Keratinocyte (primary cell): ENCODE data around the gene GALNT2. TPM values are rescaled to one million over a fixed set of nuclear protein-coding genes. Genes with fewer than 3 reads are reported as not detected.

Experiments
- DNase-seq: peaks from one replicate; pipeline ENCODE4 v3.0.0-alpha.2; 2011; ENCODE audit warnings: low read depth, missing footprints, low spot score
- FAIRE-seq: peaks from 2 replicates; lab custom pipeline; 2011; peaks lifted over from hg19 to GRCh38; lab: Jason Lieb, UNC
- H2AFZ ChIP-seq: 2 replicates; pipeline ENCODE4 v1.6.0; 2012; ENCODE audit warnings: low read length, control low read depth, inconsistent platforms; ENCODE audit not compliant: control insufficient read depth
- H3K27ac ChIP-seq: 2 replicates; pipeline ENCODE4 v1.5.1; 2011; ENCODE audit warnings: low read length; ENCODE audit not compliant: control insufficient read depth, insufficient read depth
- H3K27me3 ChIP-seq: 3 replicates; pipeline ENCODE4 v1.6.0; 2011; ENCODE audit warnings: low read length; ENCODE audit not compliant: control insufficient read depth, insufficient read depth; ENCODE audit errors: extremely low read depth
- H3K36me3 ChIP-seq, 2 experiments: 2 replicates in 1 of 2; 3 replicates in 1 of 2; pipeline ENCODE4 v1.5.1; 2011; ENCODE audit warnings: low read length in 2 of 2, mild to moderate bottlenecking in 1 of 2; ENCODE audit not compliant: control insufficient read depth in 2 of 2, insufficient read depth in 2 of 2; ENCODE audit errors: extremely low read depth in 1 of 2
- H3K4me1 ChIP-seq: 3 replicates; pipeline ENCODE4 v1.5.1; 2011; ENCODE audit warnings: low read length; ENCODE audit not compliant: control insufficient read depth, insufficient read depth; ENCODE audit errors: extremely low read depth
- H3K4me2 ChIP-seq: 3 replicates; pipeline ENCODE4 v1.6.0; 2011; ENCODE audit warnings: low read depth, low read length; ENCODE audit not compliant: control insufficient read depth, insufficient read depth; ENCODE audit errors: extremely low read depth
- H3K4me3 ChIP-seq, 3 experiments: fragments of 200-600 bp in 1 of 3; sonication (generic) in 1 of 3; 2 replicates in 2 of 3; 3 replicates in 1 of 3; pipeline ENCODE4 v1.5.1; 2011 to 2016; ENCODE audit warnings: low read length in 3 of 3, mild to moderate bottlenecking in 3 of 3, control low read depth in 2 of 3, inconsistent platforms in 1 of 3, low read depth in 1 of 3, mixed read lengths in 1 of 3, mixed run types in 1 of 3, moderate library complexity in 1 of 3; ENCODE audit not compliant: control insufficient read depth in 2 of 3, insufficient read depth in 2 of 3; ENCODE audit errors: extremely low read depth in 1 of 3
- H3K79me2 ChIP-seq: 2 replicates; pipeline ENCODE4 v1.6.0; 2012; ENCODE audit warnings: low read length; ENCODE audit not compliant: control insufficient read depth, insufficient read depth
- H3K9ac ChIP-seq: 3 replicates; pipeline ENCODE4 v1.6.0; 2011; ENCODE audit warnings: low read length; ENCODE audit not compliant: control insufficient read depth, insufficient read depth; ENCODE audit errors: extremely low read depth
- H3K9me1 ChIP-seq: 3 replicates; pipeline ENCODE4 v1.6.0; 2011; ENCODE audit warnings: low read length; ENCODE audit not compliant: control insufficient read depth, insufficient read depth; ENCODE audit errors: extremely low read depth
- H3K9me3 ChIP-seq: 2 replicates; pipeline ENCODE4 v1.5.1; 2012; ENCODE audit warnings: low read depth, low read length; ENCODE audit not compliant: control insufficient read depth
- H4K20me1 ChIP-seq: 3 replicates; pipeline ENCODE4 v1.6.0; 2011; ENCODE audit warnings: low read length; ENCODE audit not compliant: control insufficient read depth, insufficient read depth; ENCODE audit errors: extremely low read depth
- EZH2 ChIP-seq: IDR thresholded peaks from one replicate; pipeline ENCODE4 v1.6.1; 2012; ENCODE audit warnings: inconsistent platforms, mild to moderate bottlenecking, low read length, moderate library complexity
- dilution Hi-C: fragments of 300-500 bp; cut with MboI; formaldehyde crosslinking; loops from one replicate; pipeline ENCODE4 v1.7.0; 2020; ENCODE audit warnings: low sequenced_read_pairs; ENCODE audit not compliant: extremely low pct_ligation_motif_present
- polyA plus RNA-seq, 5 experiments: library from polyadenylated mRNA; depleted of rRNA in 3 of 5; stranded (reverse) in 3 of 5; stranded (forward) in 1 of 5; unstranded in 1 of 5; fragments of >200 nt; gene quantifications; 1 replicate in 1 of 5; 2 replicates in 3 of 5; 3 replicates in 1 of 5; pipeline versions ENCODE4 v1.2.1 to v1.2.3, GENCODE V29; 2011 to 2012; ENCODE audit warnings: missing spikeins in 2 of 5, low read depth in 1 of 5, low replicate concordance in 1 of 5
- TF ChIP-seq, protein P1 (sequence below), 3 experiments: IDR thresholded peaks in 1 of 3; conservative IDR thresholded peaks in 1 of 3; optimal IDR thresholded peaks in 1 of 3; 2 replicates in 2 of 3; 3 replicates in 1 of 3; pipeline versions ENCODE3 to v1.5.1; 2011; ENCODE audit warnings: low read length in 3 of 3, mild to moderate bottlenecking in 3 of 3, moderate library complexity in 2 of 3, control low read depth in 1 of 3, inconsistent platforms in 1 of 3; ENCODE audit not compliant: insufficient read depth in 2 of 3; ENCODE audit errors: extremely low read depth in 1 of 3

GALNT2 gene
- polyA plus RNA-seq, 1 donor (not counting 4 experiments of a cell fraction or from before 2014, with no cell fraction given) = 61.7 TPM

GRCh38 chr1:230026139-230026538 lies 40.9 kb upstream of the GALNT2 start:
- FAIRE-seq (no peak), DNase-seq (no peak)
- Histone ChIP-seq H3K27ac (no peak overlapping the region), H3K4me2 (no peak overlapping the region), H3K4me1 (no peaks in the 10 kb centered on the region), H3K79me2 (no peaks in the 10 kb centered on the region), H3K9ac (no peak overlapping the region), H3K4me3 (no peak overlapping the region), H2AFZ (no peak overlapping the region), H3K36me3 (no peaks in the 10 kb centered on the region), H3K9me3 (peaks cover 2% of the 10 kb centered on the region), H3K9me1 (no peaks in the 10 kb centered on the region), H4K20me1 (no peaks in the 10 kb centered on the region), H3K27me3 (peaks cover 6% of the 10 kb centered on the region)
- TF ChIP-seq, protein P1, sequence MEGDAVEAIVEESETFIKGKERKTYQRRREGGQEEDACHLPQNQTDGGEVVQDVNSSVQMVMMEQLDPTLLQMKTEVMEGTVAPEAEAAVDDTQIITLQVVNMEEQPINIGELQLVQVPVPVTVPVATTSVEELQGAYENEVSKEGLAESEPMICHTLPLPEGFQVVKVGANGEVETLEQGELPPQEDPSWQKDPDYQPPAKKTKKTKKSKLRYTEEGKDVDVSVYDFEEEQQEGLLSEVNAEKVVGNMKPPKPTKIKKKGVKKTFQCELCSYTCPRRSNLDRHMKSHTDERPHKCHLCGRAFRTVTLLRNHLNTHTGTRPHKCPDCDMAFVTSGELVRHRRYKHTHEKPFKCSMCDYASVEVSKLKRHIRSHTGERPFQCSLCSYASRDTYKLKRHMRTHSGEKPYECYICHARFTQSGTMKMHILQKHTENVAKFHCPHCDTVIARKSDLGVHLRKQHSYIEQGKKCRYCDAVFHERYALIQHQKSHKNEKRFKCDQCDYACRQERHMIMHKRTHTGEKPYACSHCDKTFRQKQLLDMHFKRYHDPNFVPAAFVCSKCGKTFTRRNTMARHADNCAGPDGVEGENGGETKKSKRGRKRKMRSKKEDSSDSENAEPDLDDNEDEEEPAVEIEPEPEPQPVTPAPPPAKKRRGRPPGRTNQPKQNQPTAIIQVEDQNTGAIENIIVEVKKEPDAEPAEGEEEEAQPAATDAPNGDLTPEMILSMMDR (optimal IDR thresholded peaks at IDR 0.05 in 1 of 3, IDR thresholded peaks at IDR 0.05 in 1 of 3, conservative IDR thresholded peaks at IDR 0.05 in 1 of 3; ENCODE audit: extremely low read depth in 1 of 3, insufficient read depth in 2 of 3, low read length in 3 of 3) = no peak
- TF ChIP-seq EZH2 = no peak
- dilution Hi-C loops = no loop called here

DNA sequence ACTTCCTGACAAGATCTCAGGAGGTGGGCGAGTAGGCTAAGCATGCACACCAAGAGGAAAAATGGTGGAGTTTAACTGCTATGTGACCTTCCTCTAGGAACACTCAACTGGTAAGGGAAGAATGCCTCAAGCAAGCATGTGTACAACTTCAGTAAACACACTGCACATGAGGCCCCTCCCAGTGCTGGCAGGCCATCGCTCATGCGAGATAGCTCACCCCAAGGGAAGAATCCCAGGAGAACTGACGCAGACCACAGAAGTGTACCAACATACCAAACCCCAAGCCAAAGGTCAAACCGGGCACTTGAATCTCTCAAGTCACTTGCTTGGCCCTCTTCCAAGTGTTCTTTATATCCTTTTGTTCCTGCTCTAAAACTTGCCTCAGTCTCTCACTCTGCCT lies 40.5 kb upstream of the GALNT2 start:
- Histone ChIP-seq H2AFZ (no peak overlapping the region), H3K4me1 (no peaks in the 10 kb centered on the region), H3K4me3 (no peak overlapping the region), H3K9me1 (no peaks in the 10 kb centered on the region), H3K27ac (no peak overlapping the region), H3K36me3 (no peaks in the 10 kb centered on the region), H4K20me1 (no peaks in the 10 kb centered on the region), H3K4me2 (no peak overlapping the region), H3K9me3 (peaks cover 2% of the 10 kb centered on the region), H3K9ac (no peak overlapping the region), H3K79me2 (no peaks in the 10 kb centered on the region), H3K27me3 (peaks cover 6% of the 10 kb centered on the region)
- no peak for DNase-seq
- dilution Hi-C loops = no loop called here
- FAIRE-seq = no peak
- TF ChIP-seq, protein P1 (optimal IDR thresholded peaks at IDR 0.05 in 1 of 3, IDR thresholded peaks at IDR 0.05 in 1 of 3, conservative IDR thresholded peaks at IDR 0.05 in 1 of 3; ENCODE audit: extremely low read depth in 1 of 3, insufficient read depth in 2 of 3, low read length in 3 of 3) = no peak
- TF ChIP-seq EZH2 = no peak
